ENCODE measurements around the gene EIF5A. TPM values are rescaled to one million over a fixed set of nuclear protein-coding genes. Genes with fewer than 3 reads are reported as not detected.

EIF5A gene
- total and polyA plus RNA-seq, 9 of the 15 experiments (the other 6 are each of a cell fraction or from before 2014, with no cell fraction given) = 22.9 to 1,163 (median 772) TPM

DNA sequence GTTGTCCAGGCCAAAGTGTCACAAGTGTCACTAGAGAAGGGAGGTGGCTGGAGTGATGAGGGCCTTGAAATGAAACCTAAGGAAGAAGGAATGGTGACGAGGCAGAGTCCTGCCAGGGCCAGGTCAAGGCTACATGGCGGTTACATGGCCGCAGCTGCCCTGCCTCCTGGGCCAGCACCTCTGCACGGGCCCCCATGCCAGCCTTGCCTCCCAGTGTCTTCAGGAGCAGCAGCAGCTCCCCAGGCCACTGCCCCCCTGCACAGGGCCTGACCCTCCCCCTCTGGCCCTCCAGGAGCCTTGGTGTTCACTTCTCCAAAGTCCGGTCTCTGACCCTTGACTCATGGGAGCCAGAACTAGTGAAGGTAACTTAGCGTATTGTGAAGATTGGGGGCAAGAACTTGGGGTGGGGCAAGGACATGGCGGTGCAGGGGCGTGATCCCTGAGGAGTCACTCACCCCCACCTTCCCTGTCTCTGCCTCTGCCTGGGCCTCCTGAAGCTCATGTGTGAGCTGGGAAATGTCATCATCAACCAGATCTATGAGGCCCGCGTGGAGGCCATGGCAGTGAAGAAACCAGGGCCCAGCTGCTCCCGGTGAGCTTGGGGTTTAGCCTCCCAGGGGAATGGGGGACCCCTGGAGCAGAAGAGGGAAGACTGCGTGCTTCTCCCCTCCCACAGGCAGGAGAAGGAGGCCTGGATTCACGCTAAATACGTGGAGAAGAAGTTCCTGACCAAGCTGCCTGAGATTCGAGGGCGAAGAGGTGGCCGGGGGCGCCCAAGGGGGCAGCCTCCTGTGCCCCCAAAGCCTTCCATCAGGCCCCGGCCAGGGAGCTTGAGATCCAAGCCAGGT is 40.4 kb downstream of the EIF5A start:
- no peak overlapping the region for H3K27ac ChIP-seq (ENCODE audit: extremely low read depth, low read depth, low read length)
- intact Hi-C loops (cut with micrococcal nuclease) (no loop called here), in situ Hi-C loops (cut with MboI) (no loop called here)
- 67% methylated on average over 12 of the region's 19 CpGs for WGBS (ENCODE audit: insufficient coverage, low coverage, missing lambda C conversion rate)
- no peak for DNase-seq (ENCODE audit: extremely low read depth in 1 of 4, low spot score in 3 of 4)
- ATAC-seq = no peak
- H3K36me3 ChIP-seq (ENCODE audit: control insufficient read depth, insufficient read depth, low read length) = no peaks in the 10 kb centered on the region
- H3K9me3 ChIP-seq (replicated peaks; ENCODE audit: control insufficient read depth, insufficient read depth, low read depth, low read length) = no peaks in the 10 kb centered on the region
- H4K20me1 ChIP-seq (replicated peaks; ENCODE audit: control insufficient read depth, insufficient read depth, low read length) = no peaks in the 10 kb centered on the region
- peaks cover 3 to 63% of the 10 kb centered on the region in 2 experiments; a peak in 3 of 5 replicates for H3K4me1 ChIP-seq (replicated peaks in 1 of 2; ENCODE audit: control insufficient read depth in 2 of 2, insufficient read depth in 2 of 2, low read length in 2 of 2)
- FAIRE-seq = no peak
- no peak for TF ChIP-seq TOE1 (IDR thresholded peaks at IDR 0.05; ENCODE audit: borderline replicate concordance)
- TF ChIP-seq TOE1 (CRISPR knock-in tag; IDR thresholded peaks at IDR 0.05; ENCODE audit: borderline replicate concordance, low read depth) = no peak
- no peak for TF ChIP-seq RERE (CRISPR knock-in tag; IDR thresholded peaks at IDR 0.05; ENCODE audit: borderline replicate concordance)
- TF ChIP-seq NCOA4 (IDR thresholded peaks at IDR 0.05; ENCODE audit: partially characterized antibody) = no peak
- no peak for TF ChIP-seq HNRNPL (IDR thresholded peaks at IDR 0.05; ENCODE audit: low read depth, low read length)
- H3K27me3 ChIP-seq (ENCODE audit: control insufficient read depth in 2 of 2, insufficient read depth in 2 of 2, low read length in 2 of 2) = no peaks in the 10 kb centered on the region
- H3K79me2 ChIP-seq (ENCODE audit: control insufficient read depth, insufficient read depth, low read length) = peaks cover 8% of the 10 kb centered on the region
- no peaks in the 10 kb centered on the region for H3K9me1 ChIP-seq (ENCODE audit: control insufficient read depth, insufficient read depth, low read length)
- ChIA-PET CTCF (ENCODE audit: low intra/inter-chr PET ratio) (interaction anchor here (0.6 kb wide), 1 partner anchor 75 kb away, joined by 9 read pairs; no protein-coding TSS in a partner anchor), POLR2A (interaction anchor here (0.7 to 4.6 kb wide), 2 partner anchors 11 to 312 kb away, joined by 3 to 15 read pairs; partner anchors contain the start of gene ACAP1)
- H3K4me3 ChIP-seq = no peak overlapping the region
- no peak overlapping the region for H2AFZ ChIP-seq (ENCODE audit: low read depth, low read length)
- H3K9ac ChIP-seq (ENCODE audit: insufficient read depth in 1 of 2, low read depth in 2 of 2, low read length in 2 of 2) = peak overlapping the region in 1 of 2 experiments; percentile 55; a peak in 2 of 4 replicates
- no peak overlapping the region for H3K4me2 ChIP-seq (ENCODE audit: insufficient read depth, low read length)
- no TSS peak for BruUV-seq (replicated peaks)
